Stomach (tissue), 9 donors: ENCODE data around the gene SH3BP2. TPM values are rescaled to one million over a fixed set of nuclear protein-coding genes. Genes with fewer than 3 reads are reported as not detected.

Experiments
- DNase-seq, 2 donors: peaks; one replicate each; pipeline versions ENCODE4 v3.0.0 to v3.0.0-alpha.2; 2013 to 2019
- H3K27ac ChIP-seq, 5 donors: fragments of 200-600 bp in 4 of 5; sonication (generic) in 4 of 5; one replicate each; pipeline ENCODE4 v1.5.1; 2013 to 2019; ENCODE audit warnings: mild to moderate bottlenecking in 1 of 5, moderate library complexity in 1 of 5
- H3K27me3 ChIP-seq, 3 donors: fragments of 200-600 bp; sonication (generic); one replicate each; pipeline ENCODE4 v1.5.1; 2017 to 2019; ENCODE audit warnings: mixed run types in 1 of 3
- H3K36me3 ChIP-seq, 4 donors: fragments of 200-600 bp; sonication (generic); 1 replicate in 3 of 4; 2 replicates in 1 of 4; pipeline ENCODE4 v1.5.1; 2016 to 2019
- H3K4me1 ChIP-seq, 4 donors: fragments of 200-600 bp; sonication (generic); one replicate each; pipeline ENCODE4 v1.5.1; 2016 to 2019
- H3K4me3 ChIP-seq, 4 donors: fragments of 200-600 bp; sonication (generic) in 3 of 4; one replicate each; pipeline ENCODE4 v1.5.1; 2016 to 2019; ENCODE audit warnings: mild to moderate bottlenecking in 1 of 4
- H3K9me3 ChIP-seq, 4 donors: fragments of 200-600 bp; sonication (generic); one replicate each; pipeline ENCODE4 v1.5.1; 2016 to 2019
- EP300 ChIP-seq: sonication (generic); formaldehyde crosslinking; IDR thresholded peaks from one replicate; pipeline ENCODE4 v1.6.1; 2017; ENCODE audit warnings: antibody characterized with exemption
- POLR2A ChIP-seq, 4 donors: fragments of 450-650 bp; IDR thresholded peaks; one replicate each; pipeline ENCODE4 v1.6.1; 2016; ENCODE audit warnings: antibody characterized with exemption in 4 of 4, control low read depth in 2 of 4, mild to moderate bottlenecking in 1 of 4, moderate library complexity in 1 of 4
- POLR2AphosphoS5 ChIP-seq, 3 donors: sonication (generic); formaldehyde crosslinking; IDR thresholded peaks; one replicate each; pipeline ENCODE4 v1.6.1; 2016; ENCODE audit warnings: antibody characterized with exemption in 3 of 3
- WGBS, 5 donors: extraction: QIAGEN DNeasy Blood & Tissue Kit in 3 of 5; methylation state at CpG; one replicate each; pipeline versions ENCODE4 v1.1.5 to v1.1.7; 2013 to 2018; 5-methylcytosine and 5-hydroxymethylcytosine counted together
- intact Hi-C: fragments of 100-400 bp; cut with DNase I; formaldehyde crosslinking; loops from one replicate; pipeline ENCODE4 v1.15.1; 2023; ENCODE audit warnings: low total_unique reads
- polyA plus RNA-seq, 3 donors: library from polyadenylated mRNA; stranded (reverse); fragments of 200-250 nt; gene quantifications; one replicate each; pipeline ENCODE4 v1.2.3, GENCODE V29; 2013
- total RNA-seq, 5 donors: library from RNA; depleted of rRNA; stranded (reverse); fragments of >200 nt; gene quantifications; one replicate each; pipeline versions ENCODE4 v1.1.0 to v1.2.3, GENCODE V29; 2014 to 2016
- TF ChIP-seq, protein P1 (sequence below), 7 experiments: fragments of 450-650 bp in 4 of 7; fragments of 200-600 bp in 3 of 7; sonication (generic) in 3 of 7; IDR thresholded peaks; one replicate each; pipeline ENCODE4 v1.5.1; 2016 to 2019; ENCODE audit warnings: antibody characterized with exemption in 7 of 7, control low read depth in 2 of 7, mild to moderate bottlenecking in 1 of 7
- donor health status: healthy with polysubstance abuse.
- donor health status: Bipolar disorder and iron deficiency.
- donor health status: healthy.

SH3BP2 gene
- total and polyA plus RNA-seq, 8 donors, result 9.0 to 151 (median 32.7) TPM

GRCh38 chr4:2823301-2823670 lies 30.4 kb downstream of the SH3BP2 start:
- DNase-seq, result no peak
- TF ChIP-seq EP300, result no peak
- TF ChIP-seq, protein P1, sequence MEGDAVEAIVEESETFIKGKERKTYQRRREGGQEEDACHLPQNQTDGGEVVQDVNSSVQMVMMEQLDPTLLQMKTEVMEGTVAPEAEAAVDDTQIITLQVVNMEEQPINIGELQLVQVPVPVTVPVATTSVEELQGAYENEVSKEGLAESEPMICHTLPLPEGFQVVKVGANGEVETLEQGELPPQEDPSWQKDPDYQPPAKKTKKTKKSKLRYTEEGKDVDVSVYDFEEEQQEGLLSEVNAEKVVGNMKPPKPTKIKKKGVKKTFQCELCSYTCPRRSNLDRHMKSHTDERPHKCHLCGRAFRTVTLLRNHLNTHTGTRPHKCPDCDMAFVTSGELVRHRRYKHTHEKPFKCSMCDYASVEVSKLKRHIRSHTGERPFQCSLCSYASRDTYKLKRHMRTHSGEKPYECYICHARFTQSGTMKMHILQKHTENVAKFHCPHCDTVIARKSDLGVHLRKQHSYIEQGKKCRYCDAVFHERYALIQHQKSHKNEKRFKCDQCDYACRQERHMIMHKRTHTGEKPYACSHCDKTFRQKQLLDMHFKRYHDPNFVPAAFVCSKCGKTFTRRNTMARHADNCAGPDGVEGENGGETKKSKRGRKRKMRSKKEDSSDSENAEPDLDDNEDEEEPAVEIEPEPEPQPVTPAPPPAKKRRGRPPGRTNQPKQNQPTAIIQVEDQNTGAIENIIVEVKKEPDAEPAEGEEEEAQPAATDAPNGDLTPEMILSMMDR (IDR thresholded peaks at IDR 0.05), result no peak

DNA sequence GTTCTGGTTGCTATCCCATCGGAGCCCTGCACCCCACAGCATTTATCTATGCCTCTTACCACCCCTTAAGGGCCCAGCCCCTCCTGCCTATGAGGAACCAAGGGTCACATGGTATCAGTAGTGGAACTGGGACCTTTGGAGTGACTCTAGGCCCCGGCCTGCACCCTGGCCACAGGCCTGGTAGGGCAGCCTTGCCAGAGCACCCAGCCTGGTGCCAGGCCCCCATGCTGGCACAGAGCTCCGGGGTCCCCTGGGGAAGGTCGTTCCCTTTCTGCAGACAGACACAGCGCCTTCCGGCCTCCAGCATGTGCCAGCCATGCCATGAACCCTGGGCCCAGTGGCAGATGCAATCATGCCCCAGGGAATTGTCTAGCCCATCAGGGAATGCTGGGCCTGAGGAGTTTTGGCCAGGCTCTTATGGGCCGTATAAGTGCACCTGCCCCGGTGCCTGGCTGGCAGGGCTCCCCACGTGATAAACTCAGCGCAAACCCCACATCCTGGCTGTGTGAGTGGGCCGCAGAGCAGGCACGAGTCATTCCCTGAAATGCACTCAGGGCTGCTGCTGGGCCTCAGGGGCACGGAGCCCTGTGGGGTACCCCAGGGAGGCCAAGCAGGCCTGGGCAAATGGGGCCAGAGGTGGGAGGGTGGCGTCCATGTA lies 30.9 kb downstream of the SH3BP2 start:
- TF ChIP-seq, protein P1 (IDR thresholded peaks at IDR 0.05), result no peak
- TF ChIP-seq POLR2AphosphoS5 (IDR thresholded peaks at IDR 0.05), result no peak
- no peak for TF ChIP-seq EP300
- TF ChIP-seq POLR2A (IDR thresholded peaks at IDR 0.05), result no peak
- Histone ChIP-seq H3K27me3 (no peaks in the 10 kb centered on the region), H3K9me3 (no peaks in the 10 kb centered on the region), H3K27ac (no peak overlapping the region), H3K36me3 (peaks cover 50 to 85% (median 83%) of the 10 kb centered on the region in 4 donors), H3K4me1 (peaks cover 6 to 22% (median 17%) of the 10 kb centered on the region in 4 donors), H3K4me3 (no peak overlapping the region)
- intact Hi-C loops, result no loop called here
- WGBS, 5 donors, result 68 to 88% (median 82%) methylated on average over 8 to 14 of the region's 14 CpGs
- no peak for DNase-seq

More at GRCh38 chr4:2823301-2823670, 30.4 kb downstream of the SH3BP2 start:
- intact Hi-C loops, result no loop called here
- Histone ChIP-seq H3K27ac (no peak overlapping the region), H3K4me1 (peaks cover 10 to 28% (median 21%) of the 10 kb centered on the region in 4 donors), H3K4me3 (no peak overlapping the region), H3K27me3 (no peaks in the 10 kb centered on the region), H3K9me3 (no peaks in the 10 kb centered on the region), H3K36me3 (peaks cover 50 to 80% (median 78%) of the 10 kb centered on the region in 4 donors)
- 88 to 92% (median 88%) methylated on average over 3 to 4 of the region's 4 CpGs for WGBS, 5 donors

DNA sequence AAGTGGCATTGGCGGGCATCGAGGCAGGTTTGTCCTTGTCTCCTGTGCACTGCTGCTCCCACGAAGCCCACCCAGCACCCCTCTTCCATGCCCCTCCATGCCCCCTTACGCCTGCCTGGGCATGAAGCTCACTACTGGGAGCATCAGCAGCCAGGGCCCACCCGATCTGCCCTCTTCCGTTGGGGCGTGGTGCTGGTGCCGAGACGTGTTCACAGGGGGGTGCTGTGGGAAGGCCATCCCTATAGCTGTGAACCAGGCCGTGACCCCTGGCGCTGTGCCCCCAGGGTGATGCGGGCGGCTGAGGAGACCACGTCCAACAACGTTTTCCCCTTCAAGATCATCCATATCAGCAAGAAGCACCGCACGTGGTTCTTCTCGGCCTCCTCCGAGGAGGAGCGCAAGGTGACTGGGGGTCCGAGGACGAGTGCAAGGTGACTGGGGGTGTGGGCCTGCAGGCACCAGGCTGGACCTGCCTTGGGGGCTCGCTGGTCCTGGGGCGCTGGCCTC lies 31.5 kb downstream of the SH3BP2 start:
- TF ChIP-seq, protein P1 (IDR thresholded peaks at IDR 0.05), result no peak
- TF ChIP-seq POLR2AphosphoS5 (IDR thresholded peaks at IDR 0.05), result no peak
- no peak for TF ChIP-seq EP300
- TF ChIP-seq POLR2A (IDR thresholded peaks at IDR 0.05), result no peak
- H3K27me3 ChIP-seq, result no peaks in the 10 kb centered on the region
- DNase-seq, result no peak
- no peak overlapping the region for H3K27ac ChIP-seq
- no peaks in the 10 kb centered on the region for H3K9me3 ChIP-seq
- WGBS, 5 donors, result 86 to 91% (median 90%) methylated on average over 14 to 24 of the region's 24 CpGs
- peaks cover 0 to 17% (median 11%) of the 10 kb centered on the region in 4 donors for H3K4me1 ChIP-seq
- intact Hi-C loops, result no loop called here
- peaks cover 50 to 91% (median 89%) of the 10 kb centered on the region in 4 donors for H3K36me3 ChIP-seq
- H3K4me3 ChIP-seq, result no peak overlapping the region

DNA sequence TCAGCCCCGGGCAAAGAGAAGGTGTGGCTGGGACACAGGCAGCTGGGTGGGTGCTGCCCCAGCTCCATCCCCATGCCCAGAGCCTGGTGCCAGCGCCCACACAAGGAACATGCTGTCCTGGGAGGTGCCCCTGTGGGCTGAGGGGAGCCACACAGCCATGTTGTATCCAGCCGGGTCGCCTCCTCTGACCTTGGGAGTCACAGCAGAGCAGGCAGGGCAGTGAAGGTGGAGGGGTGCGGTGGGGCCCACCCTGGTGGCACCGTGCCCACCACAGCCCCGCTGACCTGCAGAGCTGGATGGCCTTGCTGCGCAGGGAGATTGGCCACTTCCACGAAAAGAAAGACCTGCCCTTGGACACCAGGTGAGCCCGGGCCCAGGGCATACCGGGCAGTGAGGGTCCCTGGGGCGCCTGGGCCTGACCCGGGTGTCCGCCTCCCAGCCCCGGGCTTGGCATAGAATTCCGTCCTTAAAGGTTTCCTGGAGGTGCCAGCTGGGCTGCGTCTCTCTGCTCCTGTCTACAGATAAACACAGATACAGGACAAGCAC lies 32.0 kb downstream of the SH3BP2 start:
- H3K27ac ChIP-seq, result no peak overlapping the region
- peaks cover 50 to 97% (median 95%) of the 10 kb centered on the region in 4 donors for H3K36me3 ChIP-seq
- no peaks in the 10 kb centered on the region for H3K27me3 ChIP-seq
- H3K4me1 ChIP-seq, result peaks cover 0 to 11% (median 6%) of the 10 kb centered on the region in 4 donors
- no peak for TF ChIP-seq EP300
- TF ChIP-seq, protein P1 (IDR thresholded peaks at IDR 0.05), result no peak
- TF ChIP-seq POLR2A (IDR thresholded peaks at IDR 0.05), result no peak
- TF ChIP-seq POLR2AphosphoS5 (IDR thresholded peaks at IDR 0.05), result no peak
- WGBS, 5 donors, result 57 to 95% (median 90%) methylated on average over 1 to 17 of the region's 17 CpGs
- intact Hi-C loops, result no loop called here
- H3K4me3 ChIP-seq, result no peak overlapping the region
- H3K9me3 ChIP-seq, result no peaks in the 10 kb centered on the region
- no peak for DNase-seq
